Middle frontal gyrus (tissue), 1 donor: Measurements from ENCODE around the gene GPD2.
"Not testable (repeated sequence)": the region's sequence is repeated elsewhere in the genome, so short reads cannot be mapped to it uniquely, and the experiment has no call there.

Experiments
- DNase-seq: peaks from one replicate; pipeline ENCODE4 v3.0.0-alpha.2; 2015; ENCODE audit warnings: low spot score; ENCODE audit errors: extremely low spot score

Gene GPD2

GRCh38 chr2:156474401-156474800, 38.2 kb downstream of the GPD2 start:
- no peak for DNase-seq

GRCh38 chr2:156476021-156476849, 40.1 kb downstream of the GPD2 start:
- DNase-seq: no peak

GRCh38 chr2:156476850-156477206, 40.6 kb downstream of the GPD2 start:
- DNase-seq: no peak

DNA sequence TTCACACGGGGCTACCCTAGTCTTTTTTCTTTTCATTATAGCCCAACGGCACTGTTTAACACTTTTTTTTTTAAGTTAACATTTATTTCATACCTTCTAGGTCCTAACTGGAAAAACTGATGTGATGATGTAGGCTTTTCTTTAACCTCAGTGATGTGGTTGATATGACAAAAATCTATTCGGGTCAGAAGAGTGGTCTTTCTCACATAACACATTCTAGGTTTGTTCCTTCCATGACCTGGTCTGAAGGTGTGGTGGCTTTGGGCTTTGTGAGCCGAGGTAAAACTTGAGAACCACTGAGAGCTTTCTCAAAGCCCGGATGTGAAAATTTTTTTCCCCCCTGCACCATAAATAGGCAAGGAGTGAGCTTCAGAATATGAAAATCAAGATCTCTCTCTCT, 44.2 kb downstream of the GPD2 start:
- DNase-seq: no peak

GRCh38 chr2:156481312-156481711, 45.1 kb downstream of the GPD2 start:
- DNase-seq: no peak

- DNase-seq: no peak
Measured at GRCh38 chr2:156483741-156484173, 47.6 kb downstream of the GPD2 start.

DNA sequence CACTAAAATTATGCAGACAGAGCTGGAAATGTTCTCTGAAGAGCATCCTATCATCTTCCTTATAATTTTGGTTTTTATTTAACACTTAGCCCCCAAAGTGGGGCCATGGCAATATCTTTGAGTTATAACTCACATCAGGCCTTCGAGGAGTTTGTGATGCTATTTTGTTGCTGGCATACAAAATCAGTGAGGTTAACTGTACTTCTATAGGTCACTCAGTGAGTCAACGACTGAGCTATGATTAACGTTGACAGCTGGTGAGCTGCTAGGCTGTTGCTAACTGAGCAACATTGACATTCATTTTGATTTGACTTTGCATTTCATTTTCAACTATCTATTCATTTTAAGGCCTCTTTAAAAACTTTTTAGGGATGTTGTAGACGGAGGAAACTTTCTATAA, 50.0 kb downstream of the GPD2 start:
- DNase-seq: no peak

DNA sequence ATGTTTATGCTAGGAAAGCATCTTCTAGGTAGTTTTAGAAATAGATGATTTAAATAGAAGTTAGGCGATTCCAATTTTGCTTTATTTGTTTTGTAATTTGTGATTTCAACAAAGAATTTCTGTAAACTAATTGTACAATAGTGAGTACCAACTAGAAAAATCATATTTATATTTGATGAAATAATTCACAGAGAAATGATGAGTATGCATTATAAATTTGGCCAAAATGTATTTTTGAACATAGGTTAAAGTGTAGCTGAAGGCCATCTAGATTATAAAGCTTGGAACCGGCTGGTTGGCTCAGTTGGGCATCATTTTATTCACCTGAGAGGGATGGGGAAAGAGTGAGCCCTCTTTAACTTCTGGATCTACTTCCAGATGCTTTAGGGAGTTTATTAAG, 50.4 kb downstream of the GPD2 start:
- no peak for DNase-seq

DNA sequence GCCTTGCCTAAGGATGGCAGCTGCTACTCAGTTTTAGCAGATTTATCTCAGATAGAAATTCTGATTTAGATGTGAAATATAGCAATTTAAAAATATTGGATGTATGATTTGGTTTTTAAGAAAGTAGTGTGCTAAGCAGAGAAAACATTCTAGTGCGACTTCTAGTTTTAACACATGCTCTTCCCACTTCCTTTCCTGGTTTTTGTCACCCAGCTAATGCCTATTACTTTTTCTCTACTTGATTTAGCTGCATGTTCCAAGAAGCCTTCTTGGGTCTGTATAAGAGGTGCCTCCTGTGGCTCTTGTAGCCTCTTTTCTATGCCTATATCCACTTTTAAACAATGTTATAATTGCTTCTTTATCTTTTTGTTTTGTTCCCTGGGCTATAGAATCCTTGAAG, 53.0 kb downstream of the GPD2 start:
- DNase-seq: no peak

- DNase-seq: no peak
Measured at GRCh38 chr2:156489750-156490465, 53.7 kb downstream of the GPD2 start.

- no peak for DNase-seq
Measured at GRCh38 chr2:156490466-156490840, 54.3 kb downstream of the GPD2 start.

GRCh38 chr2:156491176-156491575, 55.0 kb downstream of the GPD2 start:
- no peak for DNase-seq

DNA sequence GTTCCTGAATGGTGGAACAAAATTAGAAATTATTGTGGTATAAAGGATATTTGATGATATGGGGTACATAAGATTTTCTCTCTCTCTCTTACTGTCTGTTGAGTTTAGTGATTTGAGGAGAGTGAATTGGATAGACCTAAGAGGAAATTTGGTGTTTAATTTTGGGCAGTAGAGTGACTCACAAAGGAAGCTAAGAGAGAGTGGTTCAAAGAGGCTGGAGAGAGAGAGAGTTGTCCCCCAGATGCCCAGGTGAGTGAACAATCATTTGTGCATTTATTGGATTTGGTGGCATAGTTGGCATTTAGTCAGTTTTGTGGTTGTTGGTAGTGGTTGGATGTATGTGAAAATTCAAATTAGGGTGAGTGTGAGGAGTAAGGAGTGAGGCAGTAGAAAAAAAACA, 56.8 kb downstream of the GPD2 start:
- no peak for DNase-seq

GRCh38 chr2:156495998-156496397, 59.8 kb downstream of the GPD2 start:
- DNase-seq: not testable (repeated sequence)

- no peak for DNase-seq
Measured at GRCh38 chr2:156505696-156506095, 69.5 kb downstream of the GPD2 start.

GRCh38 chr2:156511122-156511521, 74.9 kb downstream of the GPD2 start:
- no peak for DNase-seq

GRCh38 chr2:156511803-156512202, 75.6 kb downstream of the GPD2 start:
- DNase-seq: no peak

- no peak for DNase-seq
Measured at GRCh38 chr2:156512451-156512850, 76.3 kb downstream of the GPD2 start.

GRCh38 chr2:156513219-156513618, 77.0 kb downstream of the GPD2 start:
- DNase-seq: no peak

DNA sequence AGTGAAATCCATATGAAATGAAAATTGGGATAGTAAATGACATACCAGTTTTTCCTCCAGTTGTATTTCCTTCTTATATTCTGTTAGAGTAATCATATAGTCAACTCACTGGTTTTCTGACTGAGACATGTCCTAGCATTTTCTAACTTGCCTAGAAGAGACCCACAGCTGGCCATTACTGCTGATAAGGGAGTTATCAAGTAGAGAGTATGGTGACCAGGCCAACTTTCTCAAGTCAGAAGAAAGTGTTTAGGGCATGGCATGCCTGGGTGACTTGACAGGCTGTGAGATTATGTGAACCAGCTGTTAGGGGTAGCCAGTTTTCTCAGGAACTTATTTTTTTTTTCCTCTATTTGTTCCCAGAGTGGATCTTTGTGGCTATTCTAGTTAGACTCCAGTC, 81.2 kb downstream of the GPD2 start:
- DNase-seq: no peak

- DNase-seq: no peak
Measured at GRCh38 chr2:156518138-156518537, 82.0 kb downstream of the GPD2 start.

GRCh38 chr2:156522864-156523440, 86.8 kb downstream of the GPD2 start:
- no peak for DNase-seq
